DOHH2 (cell line): ENCODE measurements around the gene PGM2.

ENCODE experiments used
- EZH2phosphoT487 ChIP-seq: fragments of 200-600 bp; sonication (generic); IDR thresholded peaks from 2 replicates; pipeline ENCODE4 v1.6.1; 2017; ENCODE audit warnings: borderline replicate concordance, mild to moderate bottlenecking, antibody characterized with exemption, low read length, moderate library complexity, mixed read lengths
- TF ChIP-seq, protein P1 (sequence below): fragments of 200-600 bp; sonication (generic); IDR thresholded peaks from one replicate; pipeline ENCODE4 v1.5.1; 2014; ENCODE audit warnings: antibody characterized with exemption, mild to moderate bottlenecking, low read depth, low read length; ENCODE audit not compliant: poor library complexity, severe bottlenecking

- TF ChIP-seq, protein P1, sequence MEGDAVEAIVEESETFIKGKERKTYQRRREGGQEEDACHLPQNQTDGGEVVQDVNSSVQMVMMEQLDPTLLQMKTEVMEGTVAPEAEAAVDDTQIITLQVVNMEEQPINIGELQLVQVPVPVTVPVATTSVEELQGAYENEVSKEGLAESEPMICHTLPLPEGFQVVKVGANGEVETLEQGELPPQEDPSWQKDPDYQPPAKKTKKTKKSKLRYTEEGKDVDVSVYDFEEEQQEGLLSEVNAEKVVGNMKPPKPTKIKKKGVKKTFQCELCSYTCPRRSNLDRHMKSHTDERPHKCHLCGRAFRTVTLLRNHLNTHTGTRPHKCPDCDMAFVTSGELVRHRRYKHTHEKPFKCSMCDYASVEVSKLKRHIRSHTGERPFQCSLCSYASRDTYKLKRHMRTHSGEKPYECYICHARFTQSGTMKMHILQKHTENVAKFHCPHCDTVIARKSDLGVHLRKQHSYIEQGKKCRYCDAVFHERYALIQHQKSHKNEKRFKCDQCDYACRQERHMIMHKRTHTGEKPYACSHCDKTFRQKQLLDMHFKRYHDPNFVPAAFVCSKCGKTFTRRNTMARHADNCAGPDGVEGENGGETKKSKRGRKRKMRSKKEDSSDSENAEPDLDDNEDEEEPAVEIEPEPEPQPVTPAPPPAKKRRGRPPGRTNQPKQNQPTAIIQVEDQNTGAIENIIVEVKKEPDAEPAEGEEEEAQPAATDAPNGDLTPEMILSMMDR, result no peak
- TF ChIP-seq EZH2phosphoT487, result no peak
Observed at GRCh38 chr4:37908488-37909331, 82.2 kb downstream of the PGM2 start.
